Right cardiac atrium (tissue), 5 donors: ENCODE results near the gene OSR1. TPM values are rescaled to one million over a fixed set of nuclear protein-coding genes. Genes with fewer than 3 reads are reported as not detected.

ENCODE experiments used
- ATAC-seq, 2 donors: fragments of 200-7000 bp; cut with Tn5 transposase; one replicate each; pipeline versions ENCODE4 v1.8.0 to v1.9.1; 2020; ENCODE audit warnings: moderate library complexity in 2 of 2, mild to moderate bottlenecking in 1 of 2
- DNase-seq, 3 donors: peaks; one replicate each; pipeline ENCODE4 v3.0.0-alpha.2; 2020
- H3K27ac ChIP-seq: one replicate; pipeline ENCODE4 v1.5.1; 2013; ENCODE audit warnings: mild to moderate bottlenecking, low read length, control low read depth, moderate library complexity
- H3K27me3 ChIP-seq: one replicate; pipeline ENCODE4 v1.6.1; 2013; ENCODE audit not compliant: control insufficient read depth, insufficient read depth
- H3K4me1 ChIP-seq: one replicate; pipeline ENCODE4 v1.6.1; 2013; ENCODE audit warnings: low read length; ENCODE audit not compliant: control insufficient read depth, insufficient read depth
- H3K4me3 ChIP-seq: one replicate; pipeline ENCODE4 v1.5.1; 2013; ENCODE audit warnings: low read length, control low read depth
- H3K9me3 ChIP-seq: one replicate; pipeline ENCODE4 v1.6.1; 2013; ENCODE audit warnings: low read length; ENCODE audit not compliant: control insufficient read depth
- WGBS: extraction: QIAGEN DNeasy Blood & Tissue Kit; methylation state at CpG from one replicate; pipeline ENCODE4 v1.1.7; 2013; 5-methylcytosine and 5-hydroxymethylcytosine counted together
- intact Hi-C, 4 donors: fragments of 100-400 bp; cut with DNase I; formaldehyde crosslinking; loops; one replicate each; pipeline versions ENCODE4 v1.11.0 to v1.14.0; 2022 to 2023
- polyA plus RNA-seq: library from polyadenylated mRNA; stranded (reverse); fragments of 200-250 nt; gene quantifications from one replicate; pipeline ENCODE4 v1.2.3, GENCODE V29; 2013
- total RNA-seq, 4 donors: library from RNA; stranded (reverse); fragmentation: NEBNext Ultra II Directional; extraction: Animal tissue kit (Norgen Biotek cat#: 25700); gene quantifications; one replicate each; pipeline ENCODE4 v1.2.1, GENCODE V29; 2021
- donor health status: healthy with polysubstance abuse.
- donor health status: DM: no; HTN: yes; CAD: no.
- donor health status: DM: no; HTN: no; CAD: no.
- donor health status: DM: no; HTN: yes; CAD: no; lungs with severe emphysema.
- donor health status: DM: yes; HTN: yes; CAD: no.

Gene OSR1
- total and polyA plus RNA-seq, 5 donors = 5.7 to 26.5 (median 8.8) TPM

DNA sequence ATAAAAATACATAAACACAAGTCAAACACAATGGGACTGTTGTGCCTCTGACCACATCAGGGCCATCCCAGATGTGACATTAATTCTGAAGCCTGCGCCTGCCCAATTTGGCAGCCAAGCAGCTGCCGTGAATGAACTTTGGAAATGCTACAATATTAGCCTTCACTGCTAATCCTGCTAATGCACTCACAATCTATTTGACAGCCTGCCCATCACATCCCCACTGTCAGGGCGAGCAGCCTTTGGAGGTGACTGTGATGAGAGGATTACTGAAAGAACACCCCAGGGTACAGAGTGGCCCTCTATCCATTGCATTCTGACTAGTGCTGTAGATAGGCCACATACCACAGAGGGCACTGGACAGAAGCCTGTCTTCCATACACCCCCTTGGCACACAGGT lies 21.6 kb downstream of the OSR1 start:
- peaks cover 10% of the 10 kb centered on the region for H3K4me1 ChIP-seq
- WGBS = 49% methylated on average over 3 of the region's 3 CpGs
- ATAC-seq = peak; percentile 96 to 98
- DNase-seq = peak in 1 of 3 donors; percentile 61
- no peaks in the 10 kb centered on the region for H3K27me3 ChIP-seq
- H3K4me3 ChIP-seq = no peak overlapping the region
- intact Hi-C loops = no loop called here
- H3K27ac ChIP-seq = peak overlapping the region; percentile 77
- H3K9me3 ChIP-seq = no peaks in the 10 kb centered on the region

DNA sequence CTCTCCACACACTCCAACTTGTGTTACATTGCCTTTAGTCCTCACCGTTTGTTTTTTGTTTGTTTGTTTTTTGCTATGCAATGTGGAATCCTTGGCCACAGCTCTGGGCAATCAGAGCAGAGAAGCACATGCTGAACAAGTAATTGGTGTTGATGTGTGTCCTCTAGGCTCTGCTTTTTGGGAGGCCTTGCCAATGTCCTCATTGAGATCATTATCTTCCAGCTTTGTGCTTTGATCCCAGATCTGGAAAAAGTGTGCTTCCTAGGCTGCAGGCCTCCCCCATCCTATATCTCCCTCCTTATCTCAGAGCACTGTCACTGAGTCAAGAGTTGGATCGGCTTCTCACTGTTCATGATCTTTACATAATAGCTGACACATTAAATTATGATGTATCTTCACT lies 25.9 kb downstream of the OSR1 start:
- Histone ChIP-seq H3K4me1 (peaks cover 10% of the 10 kb centered on the region), H3K27ac (no peak overlapping the region), H3K9me3 (no peaks in the 10 kb centered on the region), H3K27me3 (no peaks in the 10 kb centered on the region), H3K4me3 (no peak overlapping the region)
- 47% methylated on average over 2 of the region's 2 CpGs for WGBS
- peak; percentile 19 to 60 for ATAC-seq
- no peak for DNase-seq
- intact Hi-C loops = no loop called here

DNA sequence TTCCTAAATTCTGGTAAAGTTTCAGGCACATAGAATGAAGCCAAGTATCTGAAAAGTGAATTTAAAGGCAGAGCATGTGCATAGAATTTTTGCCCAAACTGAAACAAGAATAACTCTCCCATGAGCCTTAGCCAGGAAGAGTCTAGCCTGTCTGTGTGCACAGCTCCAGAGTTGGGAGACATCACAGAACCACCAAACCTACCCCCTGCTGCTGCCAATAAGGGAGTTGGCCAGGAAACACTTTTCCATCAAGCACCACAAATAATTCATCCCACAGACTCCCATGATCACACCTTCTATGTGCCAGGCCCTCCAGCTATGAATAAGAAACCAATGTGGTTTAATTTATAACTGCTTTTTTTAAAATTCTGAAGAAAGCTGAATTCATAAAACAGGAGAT lies 27.0 kb downstream of the OSR1 start:
- intact Hi-C loops = no loop called here
- DNase-seq (no peak), ATAC-seq (peak; percentile 47 to 58)
- Histone ChIP-seq H3K9me3 (no peaks in the 10 kb centered on the region), H3K4me1 (peaks cover 5% of the 10 kb centered on the region), H3K27me3 (no peaks in the 10 kb centered on the region), H3K4me3 (no peak overlapping the region), H3K27ac (no peak overlapping the region)

GRCh38 chr2:19330436-19330835 lies 28.0 kb downstream of the OSR1 start:
- Histone ChIP-seq H3K9me3 (no peaks in the 10 kb centered on the region), H3K4me1 (peaks cover 3% of the 10 kb centered on the region), H3K27ac (no peak overlapping the region), H3K4me3 (no peak overlapping the region), H3K27me3 (no peaks in the 10 kb centered on the region)
- intact Hi-C loops = no loop called here
- ATAC-seq (no peak), DNase-seq (no peak)
- 92% methylated on average over 5 of the region's 5 CpGs for WGBS

- H3K9me3 ChIP-seq = no peaks in the 10 kb centered on the region
- no peak overlapping the region for H3K4me3 ChIP-seq
- H3K27ac ChIP-seq = no peak overlapping the region
- intact Hi-C loops = no loop called here
- DNase-seq (no peak), ATAC-seq (no peak)
- H3K4me1 ChIP-seq = peaks cover 4% of the 10 kb centered on the region
- 20% methylated on average over 2 of the region's 2 CpGs for WGBS
- no peaks in the 10 kb centered on the region for H3K27me3 ChIP-seq
Measured at GRCh38 chr2:19329445-19329844, 29.0 kb downstream of the OSR1 start.

DNA sequence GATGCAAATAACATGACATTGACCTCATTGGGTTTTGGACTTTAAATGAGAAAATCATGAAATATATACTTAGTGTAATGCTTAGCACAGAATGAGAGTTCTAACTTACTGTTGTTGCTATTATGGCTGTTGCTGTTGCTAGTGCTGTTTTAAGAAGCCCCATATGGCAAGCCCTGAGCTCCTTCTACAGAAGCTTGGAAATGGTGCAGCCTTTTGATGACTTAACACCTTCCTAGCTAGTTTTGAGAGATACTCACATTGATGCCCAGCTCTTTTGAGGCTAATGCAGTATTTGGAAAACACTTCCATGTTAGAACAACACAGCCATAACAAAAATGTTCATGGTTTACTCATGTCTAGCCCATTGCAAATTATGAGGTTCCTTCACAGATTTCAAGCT lies 30.9 kb downstream of the OSR1 start:
- Histone ChIP-seq H3K27me3 (no peaks in the 10 kb centered on the region), H3K4me3 (no peak overlapping the region), H3K9me3 (no peaks in the 10 kb centered on the region), H3K4me1 (peaks cover 2% of the 10 kb centered on the region), H3K27ac (no peak overlapping the region)
- intact Hi-C loops = no loop called here
- ATAC-seq (no peak), DNase-seq (no peak)

DNA sequence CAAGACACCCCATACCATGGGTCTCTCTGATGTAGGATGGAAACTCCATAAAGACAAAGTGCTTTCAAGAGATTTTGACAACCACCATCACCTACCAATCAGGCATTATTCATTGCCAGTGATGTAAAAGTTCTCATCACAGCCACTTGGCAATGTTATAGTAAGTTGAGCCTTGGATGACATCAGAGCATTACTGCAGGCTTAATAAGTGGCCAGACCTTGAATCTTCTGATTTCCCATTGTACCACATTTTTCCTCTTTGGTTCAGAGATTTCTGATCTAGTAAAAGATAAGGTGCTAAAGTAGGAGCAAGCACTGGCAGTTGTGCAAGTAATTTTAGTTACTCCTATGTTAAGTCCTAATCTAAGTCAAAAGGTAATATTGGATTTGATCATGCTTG lies 36.5 kb downstream of the OSR1 start:
- intact Hi-C loops = no loop called here
- Histone ChIP-seq H3K9me3 (no peaks in the 10 kb centered on the region), H3K4me3 (no peak overlapping the region), H3K27me3 (no peaks in the 10 kb centered on the region), H3K4me1 (peaks cover 2% of the 10 kb centered on the region), H3K27ac (no peak overlapping the region)
- DNase-seq = no peak
- no peak for ATAC-seq

GRCh38 chr2:19320813-19321212 lies 37.6 kb downstream of the OSR1 start:
- intact Hi-C loops = no loop called here
- H3K27me3 ChIP-seq = no peaks in the 10 kb centered on the region
- ATAC-seq (no peak), DNase-seq (no peak)
- H3K9me3 ChIP-seq = no peaks in the 10 kb centered on the region
- 94% methylated on average over 1 of the region's 1 CpG for WGBS
- peaks cover 2% of the 10 kb centered on the region for H3K4me1 ChIP-seq
- H3K27ac ChIP-seq = no peak overlapping the region
- H3K4me3 ChIP-seq = no peak overlapping the region

GRCh38 chr2:19319698-19320097 lies 38.7 kb downstream of the OSR1 start:
- ATAC-seq (no peak), DNase-seq (no peak)
- Histone ChIP-seq H3K27me3 (no peaks in the 10 kb centered on the region), H3K9me3 (no peaks in the 10 kb centered on the region), H3K4me1 (no peaks in the 10 kb centered on the region), H3K27ac (no peak overlapping the region), H3K4me3 (no peak overlapping the region)
- intact Hi-C loops = no loop called here
- 66% methylated on average over 3 of the region's 3 CpGs for WGBS

DNA sequence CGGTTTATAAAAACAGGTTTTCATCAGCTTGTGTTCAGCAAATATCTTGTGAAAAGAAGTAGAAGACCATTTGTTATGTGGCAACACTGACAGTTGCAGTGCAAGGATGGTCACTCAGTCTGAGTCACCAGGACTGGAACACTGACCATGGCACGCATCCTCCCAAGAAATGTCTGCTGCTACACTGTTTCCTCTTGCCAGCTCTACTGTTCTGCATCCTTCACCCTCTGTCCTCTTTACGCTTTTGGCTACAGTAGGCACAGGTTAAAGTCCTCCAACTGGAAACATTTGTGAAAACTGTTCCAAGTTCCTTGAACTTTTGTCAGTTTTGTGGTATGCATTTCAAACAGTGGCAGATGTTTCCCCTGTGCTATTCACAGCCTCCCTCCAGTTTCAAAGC lies 39.4 kb downstream of the OSR1 start:
- H3K27me3 ChIP-seq = no peaks in the 10 kb centered on the region
- intact Hi-C loops = no loop called here
- no peak overlapping the region for H3K27ac ChIP-seq
- ATAC-seq (no peak), DNase-seq (no peak)
- 98% methylated on average over 3 of the region's 3 CpGs for WGBS
- H3K4me1 ChIP-seq = no peaks in the 10 kb centered on the region
- no peaks in the 10 kb centered on the region for H3K9me3 ChIP-seq
- H3K4me3 ChIP-seq = no peak overlapping the region

- WGBS = 89% methylated on average over 6 of the region's 6 CpGs
- Histone ChIP-seq H3K27me3 (no peaks in the 10 kb centered on the region), H3K9me3 (no peaks in the 10 kb centered on the region), H3K27ac (no peak overlapping the region), H3K4me1 (no peaks in the 10 kb centered on the region), H3K4me3 (no peak overlapping the region)
- intact Hi-C loops = no loop called here
- ATAC-seq (no peak), DNase-seq (no peak)
Measured at GRCh38 chr2:19313553-19313952, 44.9 kb downstream of the OSR1 start.

DNA sequence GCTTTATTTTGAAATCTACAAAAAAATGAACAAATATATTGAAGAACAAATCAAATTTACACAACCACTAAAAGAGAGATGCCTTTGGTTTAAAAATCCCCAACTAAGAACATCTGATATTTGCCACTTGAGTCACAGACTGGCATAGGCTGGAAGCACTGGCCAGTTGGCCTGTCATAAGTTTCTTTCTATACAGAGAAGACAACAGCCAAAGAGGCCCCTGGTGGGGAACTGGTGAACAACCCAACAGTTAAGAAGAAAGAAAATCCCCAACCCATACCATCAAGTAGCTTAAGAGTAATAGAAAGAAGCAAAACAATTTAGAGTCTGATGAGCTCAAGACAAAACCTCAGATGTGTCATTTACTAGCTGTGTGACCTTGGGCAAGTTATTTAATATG lies 45.5 kb downstream of the OSR1 start:
- peak in 1 of 2 donors; percentile 60 for ATAC-seq
- intact Hi-C loops = no loop called here
- Histone ChIP-seq H3K27ac (no peak overlapping the region), H3K4me3 (no peak overlapping the region), H3K4me1 (no peaks in the 10 kb centered on the region), H3K27me3 (no peaks in the 10 kb centered on the region), H3K9me3 (no peaks in the 10 kb centered on the region)
- DNase-seq = peak in 1 of 3 donors; percentile 53
